H9 (cell line): ENCODE results near the gene MRPL28. TPM values are rescaled to one million over a fixed set of nuclear protein-coding genes. Genes with fewer than 3 reads are reported as not detected.
A peak's percentile ranks its signal among the peaks of the same experiment; 100 is the strongest.

Source experiments
- DNase-seq: peaks from one replicate; pipeline ENCODE4 v3.0.0-alpha.2; 2017
- H2AFZ ChIP-seq: one replicate; pipeline ENCODE4 v1.6.1; 2013; ENCODE audit warnings: mild to moderate bottlenecking, low read length, control low read depth, moderate library complexity
- H2AK5ac ChIP-seq: 2 replicates; pipeline ENCODE4 v1.6.1; 2013; ENCODE audit warnings: low read length, control low read depth, mixed read lengths; ENCODE audit not compliant: insufficient read length
- H2BK120ac ChIP-seq: one replicate; pipeline ENCODE4 v1.6.1; 2013; ENCODE audit warnings: low read depth, mild to moderate bottlenecking, low read length, control low read depth, inconsistent platforms; ENCODE audit not compliant: poor library complexity, severe bottlenecking
- H2BK12ac ChIP-seq: 2 replicates; pipeline ENCODE4 v1.6.1; 2013; ENCODE audit warnings: low read length, control low read depth, mixed read lengths, low read depth; ENCODE audit not compliant: insufficient read length
- H2BK15ac ChIP-seq: 2 replicates; pipeline ENCODE4 v1.6.1; 2013; ENCODE audit warnings: low read depth, low read length, control low read depth
- H2BK20ac ChIP-seq: one replicate; pipeline ENCODE4 v1.6.1; 2013; ENCODE audit warnings: low read depth, mild to moderate bottlenecking, low read length, control low read depth, inconsistent platforms; ENCODE audit not compliant: poor library complexity, severe bottlenecking
- H2BK5ac ChIP-seq: 2 replicates; pipeline ENCODE4 v1.6.1; 2013; ENCODE audit warnings: low read length, control low read depth, mixed read lengths; ENCODE audit not compliant: insufficient read length
- H3K14ac ChIP-seq: 2 replicates; pipeline ENCODE4 v1.6.1; 2013; ENCODE audit warnings: low read length, control low read depth; ENCODE audit not compliant: insufficient read depth
- H3K18ac ChIP-seq: 2 replicates; pipeline ENCODE4 v1.6.1; 2013; ENCODE audit warnings: low read depth, mild to moderate bottlenecking, mixed read lengths, low read length, control low read depth; ENCODE audit not compliant: insufficient read length
- H3K23ac ChIP-seq: 2 replicates; pipeline ENCODE4 v1.6.1; 2013; ENCODE audit warnings: low read length, control low read depth, mixed read lengths, low read depth; ENCODE audit not compliant: insufficient read length
- H3K23me2 ChIP-seq: 2 replicates; pipeline ENCODE4 v1.6.1; 2013; ENCODE audit warnings: low read depth, mild to moderate bottlenecking, mixed read lengths, low read length, control low read depth; ENCODE audit not compliant: insufficient read length, poor library complexity, severe bottlenecking
- H3K27ac ChIP-seq: 2 replicates; pipeline ENCODE4 v1.5.1; 2013; ENCODE audit warnings: low read length, control low read depth, mixed read lengths, low read depth; ENCODE audit not compliant: insufficient read length
- H3K27me3 ChIP-seq: 2 replicates; pipeline ENCODE4 v1.6.1; 2013; ENCODE audit warnings: low read length, control low read depth, inconsistent platforms; ENCODE audit not compliant: insufficient read depth
- H3K4ac ChIP-seq: 2 replicates; pipeline ENCODE4 v1.6.1; 2013; ENCODE audit warnings: low read depth, mild to moderate bottlenecking, control low read depth, inconsistent platforms, low read length, moderate library complexity
- H3K4me1 ChIP-seq: 2 replicates; pipeline ENCODE4 v1.6.1; 2013; ENCODE audit warnings: low read length, control low read depth, inconsistent platforms; ENCODE audit not compliant: insufficient read depth
- H3K4me2 ChIP-seq: 2 replicates; pipeline ENCODE4 v1.6.1; 2013; ENCODE audit warnings: low read length, control low read depth, mixed read lengths; ENCODE audit not compliant: insufficient read length, insufficient read depth
- H3K56ac ChIP-seq: 2 replicates; pipeline ENCODE4 v1.6.1; 2013; ENCODE audit warnings: low read depth, mild to moderate bottlenecking, mixed read lengths, low read length, control low read depth; ENCODE audit not compliant: insufficient read length
- H3K79me1 ChIP-seq: 2 replicates; pipeline ENCODE4 v1.6.1; 2013; ENCODE audit warnings: low read depth, mild to moderate bottlenecking, moderate library complexity, low read length, control low read depth, inconsistent platforms; ENCODE audit not compliant: insufficient read depth, poor library complexity, severe bottlenecking
- H3K79me2 ChIP-seq: 2 replicates; pipeline ENCODE4 v1.6.1; 2013; ENCODE audit warnings: low read length, control low read depth, inconsistent platforms; ENCODE audit not compliant: insufficient read depth
- H3K9ac ChIP-seq: 2 replicates; pipeline ENCODE4 v1.6.1; 2013; ENCODE audit warnings: low read length, control low read depth, mixed read lengths; ENCODE audit not compliant: insufficient read length; ENCODE audit errors: extremely low read depth
- H3K9me3 ChIP-seq: one replicate; pipeline ENCODE4 v1.6.1; 2013; ENCODE audit warnings: low read depth, low read length, inconsistent platforms; ENCODE audit not compliant: control insufficient read depth
- H3T11ph ChIP-seq: one replicate; pipeline ENCODE4 v1.6.1; 2013; ENCODE audit warnings: mild to moderate bottlenecking, low read length, control low read depth, inconsistent platforms
- H4K20me1 ChIP-seq: one replicate; pipeline ENCODE4 v1.6.1; 2013; ENCODE audit not compliant: control insufficient read depth, insufficient read length, insufficient read depth
- H4K5ac ChIP-seq: 2 replicates; pipeline ENCODE4 v1.6.1; 2013; ENCODE audit warnings: low read depth, mild to moderate bottlenecking, mixed read lengths, low read length, control low read depth; ENCODE audit not compliant: insufficient read length
- H4K8ac ChIP-seq: replicated peaks from 2 replicates; pipeline ENCODE4 v1.6.1; 2013; ENCODE audit warnings: low read length, control low read depth, mixed read lengths, low read depth; ENCODE audit not compliant: insufficient read length
- H4K91ac ChIP-seq: 2 replicates; pipeline ENCODE4 v1.6.1; 2013; ENCODE audit warnings: low read depth, mild to moderate bottlenecking, moderate library complexity, mixed read lengths, low read length, control low read depth; ENCODE audit not compliant: insufficient read length
- H3K27ac Mint-ChIP-seq, 3 experiments: 2 replicates in 2 of 3; 3 replicates in 1 of 3; pipeline ENCODE4 v1.8.0; 2020 to 2021; ENCODE audit warnings: mixed read lengths in 3 of 3, mild to moderate bottlenecking in 1 of 3, moderate library complexity in 1 of 3
- H3K27me3 Mint-ChIP-seq: 2 replicates; pipeline ENCODE4 v1.8.0; 2021; ENCODE audit warnings: low read depth, mild to moderate bottlenecking, moderate library complexity, mixed read lengths
- H3K36me3 Mint-ChIP-seq, 3 experiments: 2 replicates in 2 of 3; 3 replicates in 1 of 3; pipeline ENCODE4 v1.8.0; 2020 to 2021; ENCODE audit warnings: low read depth in 3 of 3, mixed read lengths in 3 of 3; ENCODE audit not compliant: insufficient read depth in 1 of 3
- H3K4me1 Mint-ChIP-seq, 2 experiments: 2 replicates each; pipeline ENCODE4 v1.8.0; 2020; ENCODE audit warnings: mixed read lengths in 2 of 2
- H3K4me3 Mint-ChIP-seq, 2 experiments: 2 replicates in 1 of 2; 3 replicates in 1 of 2; pipeline ENCODE4 v1.8.0; 2020 to 2021; ENCODE audit warnings: mild to moderate bottlenecking in 2 of 2, mixed read lengths in 2 of 2, moderate library complexity in 1 of 2
- H3K9me3 Mint-ChIP-seq, 2 experiments: 2 replicates in 1 of 2; 3 replicates in 1 of 2; pipeline ENCODE4 v1.8.0; 2020; ENCODE audit warnings: mild to moderate bottlenecking in 2 of 2, mixed read lengths in 2 of 2, moderate library complexity in 1 of 2
- CTCF ChIP-seq: fragments of 200-600 bp; sonication (generic); conservative IDR thresholded peaks from 3 replicates; pipeline ENCODE4 v1.8.0; 2021; ENCODE audit warnings: antibody characterized with exemption, mild to moderate bottlenecking
- WGBS: extraction: QIAGEN DNeasy Blood & Tissue Kit; methylation state at CpG from one replicate; pipeline ENCODE4 v1.1.7; 2013; ENCODE audit warnings: missing lambda C conversion rate, low lambda C conversion rate, mixed read lengths; ENCODE audit not compliant: insufficient read length; ENCODE audit errors: extremely low coverage; 5-methylcytosine and 5-hydroxymethylcytosine counted together
- total RNA-seq: library from RNA; stranded (reverse); gene quantifications from 2 replicates; pipeline ENCODE4 v1.2.1, GENCODE V29; 2021

MRPL28 gene
- total RNA-seq, 1 experiment from 2014 or later, result 154 TPM

GRCh38 chr16:410516-411178 lies 40.3 kb upstream of the MRPL28 start:
- Histone ChIP-seq H3K4me1 (no peaks in the 10 kb centered on the region), H2BK15ac (no peak overlapping the region), H2BK12ac (no peak overlapping the region), H4K8ac (no peak overlapping the region), H2BK20ac (no peak overlapping the region), H2AFZ (no peak overlapping the region), H3K56ac (no peak overlapping the region), H2BK5ac (no peak overlapping the region), H3K14ac (no peak overlapping the region), H3K18ac (no peak overlapping the region), H2AK5ac (no peak overlapping the region), H2BK120ac (no peak overlapping the region), H3T11ph (no peak overlapping the region), H3K9ac (no peak overlapping the region), H3K79me1 (no peaks in the 10 kb centered on the region), H3K4ac (no peak overlapping the region), H3K23me2 (no peaks in the 10 kb centered on the region), H3K9me3 (no peaks in the 10 kb centered on the region), H4K91ac (no peak overlapping the region), H4K5ac (no peak overlapping the region), H3K4me2 (no peak overlapping the region), H3K27ac (no peak overlapping the region), H3K27me3 (no peaks in the 10 kb centered on the region), H3K23ac (no peak overlapping the region), H3K79me2 (no peaks in the 10 kb centered on the region), H4K20me1 (no peaks in the 10 kb centered on the region)
- Mint-ChIP-seq H3K27ac (peak overlapping the region in 1 of 3 experiments; percentile 90; a peak in 2 of 7 replicates), H3K27me3 (no peaks in the 10 kb centered on the region), H3K9me3 (no peaks in the 10 kb centered on the region), H3K4me1 (no peaks in the 10 kb centered on the region), H3K4me3 (no peak overlapping the region), H3K36me3 (peaks cover 0 to 18% (median 17%) of the 10 kb centered on the region in 3 experiments; a peak in 5 of 7 replicates)
- no peak for DNase-seq
- no peak for TF ChIP-seq CTCF
- WGBS, result no CpG with 5 or more reads among the region's 36 CpGs
